ENCODE data around the gene FIGNL2.

Gene FIGNL2

GRCh38 chr12:51818086-51818485, 30.4 kb downstream of the FIGNL2 start:
- Histone ChIP-seq H3K4me3 (ENCODE audit: low read depth, low read length) (no peak overlapping the region), H3K36me3 (ENCODE audit: control insufficient read depth, insufficient read depth, low read length) (no peaks in the 10 kb centered on the region), H2AFZ (no peak overlapping the region), H3K9me3 (ENCODE audit: control insufficient read depth, low read length) (no peaks in the 10 kb centered on the region), H3K79me2 (no peaks in the 10 kb centered on the region), H3K27me3 (ENCODE audit: control insufficient read depth, insufficient read depth, low read length) (no peaks in the 10 kb centered on the region), H3K4me2 (ENCODE audit: low read length) (no peak overlapping the region), H3K9ac (no peak overlapping the region), H3K4me1 (peaks cover 4% of the 10 kb centered on the region), H3K27ac (no peak overlapping the region)
- no peak for TF ChIP-seq CTCF (IDR thresholded peaks at IDR 0.05)

DNA sequence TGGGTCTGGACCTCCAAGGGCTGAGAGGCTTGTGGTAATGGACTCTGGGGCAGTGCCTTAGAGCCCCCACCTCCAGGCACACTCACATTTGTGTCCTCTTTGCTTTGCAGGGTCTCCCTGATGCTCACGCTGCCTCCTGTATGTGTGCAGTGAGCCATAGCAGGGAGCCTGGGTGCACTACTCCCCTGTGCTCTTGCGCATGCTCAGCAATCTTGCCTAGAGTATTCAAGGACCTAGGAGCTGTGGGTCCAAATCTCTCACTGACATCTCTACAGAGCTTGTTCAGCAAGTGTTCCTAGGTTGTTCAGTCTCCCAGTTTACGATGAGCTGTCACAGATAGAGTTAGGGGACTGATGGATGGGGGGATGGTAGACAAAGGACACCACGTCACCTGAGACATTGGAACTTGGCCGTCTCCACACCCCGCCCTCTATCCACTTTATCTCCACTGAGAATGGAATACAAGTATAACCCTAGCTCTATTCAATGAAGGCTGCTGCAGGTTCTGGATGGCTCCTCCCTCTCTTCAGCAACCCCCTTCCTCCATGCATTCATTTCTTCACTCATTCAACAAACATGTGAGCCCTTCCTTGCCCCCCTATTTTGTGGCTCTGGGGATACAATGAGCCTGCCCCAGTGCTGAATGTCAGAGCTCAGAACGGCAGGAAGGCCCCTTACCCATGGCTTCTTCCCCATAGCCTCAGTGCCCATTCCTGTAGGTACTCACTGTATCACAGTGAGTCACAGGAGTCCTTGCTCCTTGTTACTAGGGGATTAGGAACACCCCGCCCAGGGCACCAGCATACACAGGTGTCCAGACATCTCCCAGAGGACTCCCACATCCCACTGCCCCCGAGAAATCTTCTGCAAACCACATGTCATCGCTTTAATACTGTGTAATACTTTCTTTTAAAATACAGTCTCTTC, 31.2 kb downstream of the FIGNL2 start:
- no peak overlapping the region for H3K4me3 ChIP-seq (ENCODE audit: low read depth, low read length)
- H3K4me1 ChIP-seq = peaks cover 4% of the 10 kb centered on the region
- H2AFZ ChIP-seq = no peak overlapping the region
- H3K9ac ChIP-seq = no peak overlapping the region
- no peak for TF ChIP-seq CTCF (IDR thresholded peaks at IDR 0.05)
- H3K27me3 ChIP-seq (ENCODE audit: control insufficient read depth, insufficient read depth, low read length) = no peaks in the 10 kb centered on the region
- no peaks in the 10 kb centered on the region for H3K36me3 ChIP-seq (ENCODE audit: control insufficient read depth, insufficient read depth, low read length)
- H3K27ac ChIP-seq = no peak overlapping the region
- H3K4me2 ChIP-seq (ENCODE audit: low read length) = no peak overlapping the region
- no peaks in the 10 kb centered on the region for H3K79me2 ChIP-seq
- no peaks in the 10 kb centered on the region for H3K9me3 ChIP-seq (ENCODE audit: control insufficient read depth, low read length)

DNA sequence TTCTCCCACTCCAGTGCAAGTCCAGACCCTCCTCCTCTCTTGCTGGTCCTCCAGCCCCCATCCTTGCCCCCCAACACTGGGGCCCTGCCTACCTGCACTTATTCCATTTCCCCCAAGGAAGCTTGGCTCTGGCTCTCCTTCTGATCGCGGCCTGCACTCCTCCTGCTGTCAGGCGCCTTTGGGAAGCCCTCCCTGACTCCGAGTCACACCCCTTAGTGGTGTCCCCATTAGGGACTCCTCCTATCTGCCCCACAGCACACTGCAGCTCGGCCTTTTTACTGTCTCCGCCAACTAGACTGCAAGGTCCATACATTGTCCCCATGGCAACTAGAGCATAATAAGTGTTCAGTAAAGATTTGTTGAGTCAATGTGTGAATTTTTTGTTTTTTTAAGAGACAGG, 32.9 kb downstream of the FIGNL2 start:
- no peak overlapping the region for H2AFZ ChIP-seq
- H3K79me2 ChIP-seq = no peaks in the 10 kb centered on the region
- no peaks in the 10 kb centered on the region for H3K36me3 ChIP-seq (ENCODE audit: control insufficient read depth, insufficient read depth, low read length)
- H3K27ac ChIP-seq = no peak overlapping the region
- TF ChIP-seq CTCF (IDR thresholded peaks at IDR 0.05) = no peak
- H3K9me3 ChIP-seq (ENCODE audit: control insufficient read depth, low read length) = no peaks in the 10 kb centered on the region
- peaks cover 4% of the 10 kb centered on the region for H3K4me1 ChIP-seq
- H3K9ac ChIP-seq = no peak overlapping the region
- no peaks in the 10 kb centered on the region for H3K27me3 ChIP-seq (ENCODE audit: control insufficient read depth, insufficient read depth, low read length)
- no peak overlapping the region for H3K4me2 ChIP-seq (ENCODE audit: low read length)
- no peak overlapping the region for H3K4me3 ChIP-seq (ENCODE audit: low read depth, low read length)

DNA sequence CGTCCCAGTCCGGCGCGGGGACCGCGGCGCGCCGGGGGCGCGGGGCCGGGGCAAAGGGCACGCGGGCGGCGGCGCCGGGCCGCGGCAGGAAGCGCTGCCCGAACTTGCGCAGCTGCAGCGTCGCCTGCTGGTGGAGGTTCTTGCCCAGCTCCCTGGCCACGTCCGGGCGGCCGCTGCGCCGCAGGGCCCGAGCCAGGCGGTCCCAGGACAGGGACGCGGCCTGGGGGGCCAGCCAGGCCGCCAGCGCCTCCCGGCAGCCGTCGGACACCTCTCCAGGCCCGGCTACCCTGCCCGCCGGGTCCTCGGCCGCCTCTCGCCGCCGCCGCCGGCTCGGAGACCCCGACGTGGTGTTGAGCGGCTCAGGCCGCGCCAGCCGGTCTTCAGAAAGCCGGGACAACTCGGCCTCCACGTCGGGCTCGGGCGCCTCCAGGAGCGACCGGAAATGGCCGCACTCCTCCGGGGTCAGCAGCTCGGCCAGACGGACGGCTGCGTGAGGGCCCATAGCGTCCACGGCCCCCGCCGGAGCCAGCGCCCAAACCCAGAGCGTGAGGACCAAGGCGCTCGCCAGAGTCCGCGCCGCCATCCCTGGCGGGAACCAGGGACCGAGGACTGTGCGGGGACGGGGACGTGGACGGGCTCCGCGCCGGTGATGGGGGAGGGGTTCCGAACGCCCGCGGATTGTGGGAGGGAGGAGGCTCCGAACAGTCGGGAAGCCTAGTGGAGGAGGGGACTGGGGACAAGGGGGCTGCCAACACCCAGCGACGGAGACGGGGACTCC, 34.0 kb downstream of the FIGNL2 start:
- H3K79me2 ChIP-seq = no peaks in the 10 kb centered on the region
- H3K4me1 ChIP-seq = no peaks in the 10 kb centered on the region
- peak overlapping the region; percentile 47 for H3K4me3 ChIP-seq (ENCODE audit: low read depth, low read length)
- TF ChIP-seq CTCF (IDR thresholded peaks at IDR 0.05) = peak; percentile 25
- H3K36me3 ChIP-seq (ENCODE audit: control insufficient read depth, insufficient read depth, low read length) = no peaks in the 10 kb centered on the region
- peak overlapping the region; percentile 73 for H3K4me2 ChIP-seq (ENCODE audit: low read length)
- peak overlapping the region; percentile 85 for H2AFZ ChIP-seq
- peak overlapping the region; percentile 5 for H3K27ac ChIP-seq
- no peaks in the 10 kb centered on the region for H3K27me3 ChIP-seq (ENCODE audit: control insufficient read depth, insufficient read depth, low read length)
- H3K9ac ChIP-seq = no peak overlapping the region
- no peaks in the 10 kb centered on the region for H3K9me3 ChIP-seq (ENCODE audit: control insufficient read depth, low read length)

Measured in parathyroid adenoma (tissue), 2 donors.